H1 (cell line): Measurements from ENCODE around the gene MCFD2. TPM values are rescaled to one million over a fixed set of nuclear protein-coding genes. Genes with fewer than 3 reads are reported as not detected.

Experiments used
- CTCF ChIA-PET: fragments of 300-600 bp; sonication (Branson Sonifier 250); formaldehyde crosslinking; loops from one replicate; lab custom pipeline; 2021; ENCODE audit not compliant: partially characterized antibody; lab: Charles Lee
- POLR2A ChIA-PET: fragments of 300-600 bp; sonication (Branson Sonifier 250); formaldehyde crosslinking; loops from one replicate; lab custom pipeline; 2021; ENCODE audit warnings: inconsistent platforms; ENCODE audit not compliant: partially characterized antibody; lab: Charles Lee
- DNase-seq, 2 experiments: peaks; one replicate each; pipeline versions ENCODE4 v3.0.0 to v3.0.0-alpha.2; 2010 to 2022; ENCODE audit warnings: low spot score in 2 of 2, low read depth in 1 of 2, mixed read lengths in 1 of 2
- FAIRE-seq: peaks from 2 replicates; lab custom pipeline; 2011; peaks lifted over from hg19 to GRCh38; lab: Jason Lieb, UNC
- H2AFZ ChIP-seq: 2 replicates; pipeline ENCODE4 v1.8.1; 2012; ENCODE audit warnings: low read length, inconsistent platforms
- H2AK5ac ChIP-seq: 2 replicates; pipeline ENCODE4 v1.6.1; 2013; ENCODE audit warnings: low read depth, low read length
- H2BK120ac ChIP-seq: replicated peaks from 2 replicates; pipeline ENCODE3; 2013; ENCODE audit warnings: low read depth, low read length, inconsistent platforms
- H2BK12ac ChIP-seq: 2 replicates; pipeline ENCODE4 v1.6.1; 2013; ENCODE audit warnings: low read depth, low read length
- H2BK15ac ChIP-seq: 2 replicates; pipeline ENCODE4 v1.6.1; 2013; ENCODE audit warnings: low read length
- H2BK20ac ChIP-seq: 2 replicates; pipeline ENCODE4 v1.6.1; 2013; ENCODE audit warnings: low read length
- H2BK5ac ChIP-seq: 2 replicates; pipeline ENCODE4 v1.6.1; 2013; ENCODE audit warnings: low read depth, low read length
- H3K14ac ChIP-seq: 2 replicates; pipeline ENCODE4 v1.6.1; 2013; ENCODE audit warnings: inconsistent platforms; ENCODE audit not compliant: insufficient read length
- H3K18ac ChIP-seq: 2 replicates; pipeline ENCODE4 v1.6.1; 2013; ENCODE audit warnings: low read length; ENCODE audit errors: extremely low read depth
- H3K23ac ChIP-seq: 2 replicates; pipeline ENCODE4 v1.6.1; 2013; ENCODE audit warnings: inconsistent platforms; ENCODE audit not compliant: insufficient read length
- H3K23me2 ChIP-seq: 2 replicates; pipeline ENCODE4 v1.6.1; 2013; ENCODE audit warnings: low read depth, low read length
- H3K27ac ChIP-seq: 2 replicates; pipeline ENCODE4 v1.6.1; 2011; ENCODE audit warnings: low read depth, low read length, inconsistent platforms
- H3K27me3 ChIP-seq, 4 experiments: replicated peaks in 1 of 4; 1 replicate in 1 of 4; 2 replicates in 3 of 4; pipeline versions ENCODE4 v1.6.1 to v1.8.1; 2011 to 2013; ENCODE audit warnings: low read length in 3 of 4, mild to moderate bottlenecking in 3 of 4, inconsistent platforms in 2 of 4, mixed read lengths in 2 of 4, moderate library complexity in 1 of 4; ENCODE audit not compliant: control insufficient read depth in 3 of 4, insufficient read depth in 3 of 4; ENCODE audit errors: extremely low read depth in 1 of 4
- H3K36me3 ChIP-seq, 4 experiments: 2 replicates each; pipeline versions ENCODE4 v1.6.1 to v1.8.1; 2011 to 2013; ENCODE audit warnings: mild to moderate bottlenecking in 4 of 4, low read length in 3 of 4, moderate library complexity in 2 of 4, control low read depth in 1 of 4, inconsistent platforms in 1 of 4; ENCODE audit not compliant: insufficient read depth in 4 of 4, control insufficient read depth in 2 of 4
- H3K4ac ChIP-seq: replicated peaks from 2 replicates; pipeline ENCODE3; 2013; ENCODE audit warnings: low read length, low read depth, mixed read lengths, inconsistent platforms; ENCODE audit not compliant: insufficient read length
- H3K4me1 ChIP-seq, 4 experiments: replicated peaks in 1 of 4; 1 replicate in 1 of 4; 2 replicates in 3 of 4; pipeline versions ENCODE4 v1.6.1 to v1.8.1; 2011 to 2013; ENCODE audit warnings: low read length in 3 of 4, inconsistent platforms in 2 of 4, mixed read lengths in 1 of 4; ENCODE audit not compliant: insufficient read depth in 4 of 4, control insufficient read depth in 3 of 4
- H3K4me2 ChIP-seq, 2 experiments: 2 replicates each; pipeline versions ENCODE4 v1.6.1 to v1.8.1; 2011 to 2013; ENCODE audit warnings: low read depth in 2 of 2, low read length in 2 of 2, control low read depth in 1 of 2, inconsistent platforms in 1 of 2, mild to moderate bottlenecking in 1 of 2; ENCODE audit not compliant: insufficient read depth in 1 of 2
- H3K4me3 ChIP-seq, 4 experiments: fragments of 200-600, 300-600 bp in 1 of 4; sonication (generic), shearing (Covaris generic), sonication (Bioruptor Twin) in 1 of 4; 2 replicates each; pipeline versions ENCODE4 v1.5.1 to v1.8.1; 2011 to 2016; ENCODE audit warnings: low read length in 4 of 4, low read depth in 3 of 4, control low read depth in 2 of 4, inconsistent platforms in 2 of 4, mild to moderate bottlenecking in 2 of 4, mixed read lengths in 1 of 4, moderate library complexity in 1 of 4; ENCODE audit not compliant: insufficient read depth in 2 of 4; ENCODE audit errors: extremely low read depth in 1 of 4
- H3K56ac ChIP-seq: replicated peaks from 2 replicates; pipeline ENCODE3; 2013; ENCODE audit warnings: low read depth, mild to moderate bottlenecking, mixed read lengths, low read length, inconsistent platforms; ENCODE audit not compliant: insufficient read length
- H3K79me1 ChIP-seq: 2 replicates; pipeline ENCODE4 v1.6.1; 2013; ENCODE audit warnings: low read depth, low read length, control low read depth
- H3K79me2 ChIP-seq, 2 experiments: 2 replicates each; pipeline versions ENCODE4 v1.6.1 to v1.8.1; 2012 to 2013; ENCODE audit warnings: low read length in 2 of 2, mild to moderate bottlenecking in 2 of 2, inconsistent platforms in 1 of 2; ENCODE audit not compliant: insufficient read depth in 2 of 2, control insufficient read depth in 1 of 2
- H3K9ac ChIP-seq, 4 experiments: replicated peaks in 1 of 4; 1 replicate in 1 of 4; 2 replicates in 3 of 4; pipeline versions ENCODE4 v1.6.1 to v1.8.1; 2011 to 2013; ENCODE audit warnings: low read depth in 3 of 4, low read length in 3 of 4, control low read depth in 2 of 4, mild to moderate bottlenecking in 2 of 4, moderate library complexity in 2 of 4, inconsistent platforms in 1 of 4; ENCODE audit errors: extremely low read depth in 1 of 4
- H3K9me3 ChIP-seq, 2 experiments: 2 replicates each; pipeline versions ENCODE4 v1.6.1 to v1.8.1; 2012 to 2013; ENCODE audit warnings: mild to moderate bottlenecking in 2 of 2, moderate library complexity in 2 of 2, control low read depth in 1 of 2, inconsistent platforms in 1 of 2, low read depth in 1 of 2, low read length in 1 of 2, mixed read lengths in 1 of 2; ENCODE audit not compliant: insufficient read depth in 2 of 2
- H4K20me1 ChIP-seq, 2 experiments: replicated peaks in 1 of 2; 2 replicates each; pipeline versions ENCODE3 to v1.8.1; 2011 to 2013; ENCODE audit warnings: inconsistent platforms in 2 of 2, low read length in 2 of 2, mild to moderate bottlenecking in 1 of 2; ENCODE audit not compliant: insufficient read depth in 2 of 2, control insufficient read depth in 1 of 2
- H4K5ac ChIP-seq: 2 replicates; pipeline ENCODE4 v1.6.1; 2013; ENCODE audit warnings: low read length, low read depth, mixed read lengths, inconsistent platforms; ENCODE audit not compliant: insufficient read length
- H4K8ac ChIP-seq: 2 replicates; pipeline ENCODE4 v1.8.0; 2013; ENCODE audit warnings: mild to moderate bottlenecking, moderate library complexity, low read length, inconsistent platforms; ENCODE audit not compliant: insufficient read depth; ENCODE audit errors: extremely low read depth
- H4K91ac ChIP-seq: replicated peaks from 2 replicates; pipeline ENCODE3; 2013; ENCODE audit warnings: low read length, mixed read lengths, inconsistent platforms; ENCODE audit not compliant: insufficient read length
- BRCA1 ChIP-seq: IDR thresholded peaks from 2 replicates; pipeline ENCODE4 v1.6.1; 2012; ENCODE audit warnings: low read depth, low read length, improper control_type of control experiment
- CBX8 ChIP-seq: fragments of 300-800, 300-1000 bp; sonication (generic); IDR thresholded peaks from 2 replicates; pipeline ENCODE4 v1.7.1; 2016; ENCODE audit warnings: low read depth, low read length, borderline replicate concordance
- CTBP2 ChIP-seq: IDR thresholded peaks from 2 replicates; pipeline ENCODE4 v1.7.0; 2011; ENCODE audit warnings: borderline replicate concordance, mild to moderate bottlenecking, moderate library complexity, mixed read lengths, low read length; ENCODE audit not compliant: insufficient read depth, insufficient read length
- E2F6 ChIP-seq: IDR thresholded peaks from 2 replicates; pipeline ENCODE4 v1.6.1; 2012; ENCODE audit warnings: inconsistent platforms
- EGR1 ChIP-seq: IDR thresholded peaks from 2 replicates; pipeline ENCODE4 v1.6.1; 2011; ENCODE audit warnings: low read depth, low read length, borderline replicate concordance
- GTF2F1 ChIP-seq: IDR thresholded peaks from 2 replicates; pipeline ENCODE4 v1.6.1; 2012; ENCODE audit warnings: low read depth, low read length, improper control_type of control experiment, borderline replicate concordance
- KDM1A ChIP-seq: fragments of 200-600, 300-600 bp; sonication (generic); IDR thresholded peaks from 2 replicates; pipeline ENCODE4 v1.7.1; 2016; ENCODE audit warnings: mild to moderate bottlenecking, low read length, borderline replicate concordance
- KDM4A ChIP-seq: IDR thresholded peaks from one replicate; pipeline ENCODE4 v1.7.1; 2012; ENCODE audit warnings: low read depth, mild to moderate bottlenecking, moderate library complexity, low read length, inconsistent platforms; ENCODE audit not compliant: severe bottlenecking
- MAFK ChIP-seq: IDR thresholded peaks from 2 replicates; pipeline ENCODE4 v1.6.1; 2012; ENCODE audit warnings: low read depth, mild to moderate bottlenecking, improper control_type of control experiment, low read length
- POLR2A ChIP-seq, 2 experiments: IDR thresholded peaks; 1 replicate in 1 of 2; 2 replicates in 1 of 2; pipeline ENCODE4 v1.6.1; 2011; ENCODE audit warnings: low read depth in 2 of 2, low read length in 2 of 2, mild to moderate bottlenecking in 2 of 2; ENCODE audit errors: control extremely low read depth in 1 of 2
- SIRT6 ChIP-seq: IDR thresholded peaks from one replicate; pipeline ENCODE4 v1.7.1; 2012; ENCODE audit warnings: low read length, inconsistent platforms
- SIX5 ChIP-seq: IDR thresholded peaks from 2 replicates; pipeline ENCODE4 v1.6.1; 2011; ENCODE audit warnings: mild to moderate bottlenecking, low read depth, low read length
- SP1 ChIP-seq: IDR thresholded peaks from 2 replicates; pipeline ENCODE4 v1.6.1; 2011; ENCODE audit warnings: low read depth, low read length
- SRF ChIP-seq: IDR thresholded peaks from 2 replicates; pipeline ENCODE4 v1.6.1; 2011; ENCODE audit warnings: mild to moderate bottlenecking, low read depth, low read length, moderate library complexity
- TAF1 ChIP-seq: IDR thresholded peaks from 2 replicates; pipeline ENCODE4 v1.6.1; 2011; ENCODE audit warnings: mild to moderate bottlenecking, low read depth, low read length
- YY1 ChIP-seq: IDR thresholded peaks from 2 replicates; pipeline ENCODE4 v1.6.1; 2011; ENCODE audit warnings: low read depth, mild to moderate bottlenecking, low read length
- WGBS, 2 experiments: shearing (Covaris generic) in 1 of 2; methylation state at CpG; one replicate each; pipeline versions ENCODE4 v1.1.6 to v1.1.7; 2013 to 2015; ENCODE audit warnings: low lambda C conversion rate in 2 of 2, mixed read lengths in 2 of 2, inconsistent platforms in 1 of 2, low coverage in 1 of 2, missing lambda C conversion rate in 1 of 2; ENCODE audit not compliant: insufficient replicate concordance in 2 of 2, insufficient coverage in 1 of 2, insufficient read length in 1 of 2; ENCODE audit errors: extremely low coverage in 1 of 2, missing lambda C conversion rate in 1 of 2; 5-methylcytosine and 5-hydroxymethylcytosine counted together
- polyA plus RNA-seq, 7 experiments: library from polyadenylated mRNA; depleted of rRNA in 3 of 7; stranded (reverse) in 5 of 7; unstranded in 2 of 7; fragments of >200 nt in 5 of 7; fragments of 200-250 nt in 2 of 7; gene quantifications; 1 replicate in 5 of 7; 2 replicates in 1 of 7; 4 replicates in 1 of 7; pipeline versions ENCODE4 v1.2.1 to v1.2.3, GENCODE V29; 2011 to 2013; ENCODE audit warnings: missing spikeins in 2 of 7, mixed read lengths in 2 of 7
- total RNA-seq: library from RNA; stranded (reverse); fragmentation: NEBNext Ultra II Directional; extraction: Animal tissue kit (Norgen Biotek cat#: 25700); gene quantifications from 2 replicates; pipeline ENCODE4 v1.2.1, GENCODE V29; 2021

MCFD2 gene
- total and polyA plus RNA-seq, 2 of the 8 experiments (the other 6 are each of a cell fraction or from before 2014, with no cell fraction given), result 35.2 to 76.2 TPM

- no peak overlapping the region for H3K56ac ChIP-seq
- H2BK15ac ChIP-seq, result no peak overlapping the region
- no peaks in the 10 kb centered on the region for H3K79me2 ChIP-seq
- H2AK5ac ChIP-seq, result no peak overlapping the region
- CTCF ChIA-PET, result interaction anchor here (0.9 kb wide), 1 partner anchor 38 kb away, joined by 4 read pairs; no protein-coding TSS in a partner anchor
- no peak overlapping the region for H3K4ac ChIP-seq
- no peaks in the 10 kb centered on the region for H3K4me1 ChIP-seq
- H3K23ac ChIP-seq, result no peak overlapping the region
- no peak overlapping the region for H3K4me3 ChIP-seq
- POLR2A ChIA-PET, result no interaction called here
- H4K20me1 ChIP-seq, result no peaks in the 10 kb centered on the region
- no peak overlapping the region for H4K91ac ChIP-seq
- H3K14ac ChIP-seq, result no peak overlapping the region
- no peak overlapping the region for H3K9ac ChIP-seq
- WGBS, 2 experiments, result 82% methylated on average over 1 of the region's 1 CpG; no CpG with 5 or more reads in 1 of the 2 experiments
- no peaks in the 10 kb centered on the region for H3K36me3 ChIP-seq
- no peak overlapping the region for H2BK120ac ChIP-seq
- H4K8ac ChIP-seq, result no peak overlapping the region
- H2BK12ac ChIP-seq, result no peak overlapping the region
- H3K18ac ChIP-seq, result no peak overlapping the region
- no peaks in the 10 kb centered on the region for H3K9me3 ChIP-seq
- no peaks in the 10 kb centered on the region; a peak in 1 of 7 replicates for H3K27me3 ChIP-seq
- no peak overlapping the region for H3K27ac ChIP-seq
- H3K23me2 ChIP-seq, result no peaks in the 10 kb centered on the region
- H2BK20ac ChIP-seq, result no peak overlapping the region
- H2AFZ ChIP-seq, result no peak overlapping the region
- no peak overlapping the region for H3K4me2 ChIP-seq
- no peaks in the 10 kb centered on the region for H3K79me1 ChIP-seq
- no peak overlapping the region for H2BK5ac ChIP-seq
- no peak overlapping the region for H4K5ac ChIP-seq
- DNase-seq (no peak), FAIRE-seq (no peak)
- TF ChIP-seq TAF1 (no peak), MAFK (no peak), E2F6 (no peak), SIX5 (no peak), SRF (no peak), KDM4A (no peak), CBX8 (no peak), KDM1A (no peak), BRCA1 (no peak), POLR2A (IDR thresholded peaks at IDR 0.05; ENCODE audit: control extremely low read depth in 1 of 2, low read depth in 2 of 2, low read length in 2 of 2) (no peak), SP1 (no peak), EGR1 (no peak), CTBP2 (no peak), GTF2F1 (no peak), YY1 (no peak), SIRT6 (no peak)
These were observed 59.8 kb downstream of the MCFD2 start for GRCh38 chr2:46855805-46856204.
